ENCODE data around the gene CR2.

DNA sequence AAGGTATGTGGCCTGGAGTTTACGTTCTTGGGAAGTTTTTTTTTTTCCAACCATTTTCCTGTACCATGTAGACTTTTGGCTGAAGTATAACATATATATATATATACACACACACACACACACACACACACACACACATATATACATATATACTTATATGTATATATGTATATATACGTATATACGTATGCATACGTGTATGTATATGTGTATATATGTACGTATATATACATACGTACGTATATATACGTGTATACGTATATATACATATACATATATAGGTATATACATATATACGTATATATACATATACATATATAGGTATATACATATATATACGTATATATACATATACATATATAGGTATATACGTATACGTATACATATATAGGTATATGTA, 60.8 kb downstream of the CR2 start:
- no peak for TF ChIP-seq CTCF (IDR thresholded peaks at IDR 0.05)
- TF ChIP-seq MAX (IDR thresholded peaks at IDR 0.05; ENCODE audit: low read depth), result no peak
- no peak for TF ChIP-seq RAD21 (IDR thresholded peaks at IDR 0.05; ENCODE audit: low read length)
- TF ChIP-seq GATA2 (CRISPR knock-in tag; IDR thresholded peaks at IDR 0.05), result no peak
- no peak for TF ChIP-seq RFX5 (IDR thresholded peaks at IDR 0.05; ENCODE audit: low read length)
- TF ChIP-seq, protein P1, sequence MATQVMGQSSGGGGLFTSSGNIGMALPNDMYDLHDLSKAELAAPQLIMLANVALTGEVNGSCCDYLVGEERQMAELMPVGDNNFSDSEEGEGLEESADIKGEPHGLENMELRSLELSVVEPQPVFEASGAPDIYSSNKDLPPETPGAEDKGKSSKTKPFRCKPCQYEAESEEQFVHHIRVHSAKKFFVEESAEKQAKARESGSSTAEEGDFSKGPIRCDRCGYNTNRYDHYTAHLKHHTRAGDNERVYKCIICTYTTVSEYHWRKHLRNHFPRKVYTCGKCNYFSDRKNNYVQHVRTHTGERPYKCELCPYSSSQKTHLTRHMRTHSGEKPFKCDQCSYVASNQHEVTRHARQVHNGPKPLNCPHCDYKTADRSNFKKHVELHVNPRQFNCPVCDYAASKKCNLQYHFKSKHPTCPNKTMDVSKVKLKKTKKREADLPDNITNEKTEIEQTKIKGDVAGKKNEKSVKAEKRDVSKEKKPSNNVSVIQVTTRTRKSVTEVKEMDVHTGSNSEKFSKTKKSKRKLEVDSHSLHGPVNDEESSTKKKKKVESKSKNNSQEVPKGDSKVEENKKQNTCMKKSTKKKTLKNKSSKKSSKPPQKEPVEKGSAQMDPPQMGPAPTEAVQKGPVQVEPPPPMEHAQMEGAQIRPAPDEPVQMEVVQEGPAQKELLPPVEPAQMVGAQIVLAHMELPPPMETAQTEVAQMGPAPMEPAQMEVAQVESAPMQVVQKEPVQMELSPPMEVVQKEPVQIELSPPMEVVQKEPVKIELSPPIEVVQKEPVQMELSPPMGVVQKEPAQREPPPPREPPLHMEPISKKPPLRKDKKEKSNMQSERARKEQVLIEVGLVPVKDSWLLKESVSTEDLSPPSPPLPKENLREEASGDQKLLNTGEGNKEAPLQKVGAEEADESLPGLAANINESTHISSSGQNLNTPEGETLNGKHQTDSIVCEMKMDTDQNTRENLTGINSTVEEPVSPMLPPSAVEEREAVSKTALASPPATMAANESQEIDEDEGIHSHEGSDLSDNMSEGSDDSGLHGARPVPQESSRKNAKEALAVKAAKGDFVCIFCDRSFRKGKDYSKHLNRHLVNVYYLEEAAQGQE (IDR thresholded peaks at IDR 0.05; ENCODE audit: low read depth, low read length), result no peak
- TF ChIP-seq TAF1 (IDR thresholded peaks at IDR 0.05; ENCODE audit: borderline replicate concordance, low read depth, low read length), result no peak

Data from SK-N-SH (cell line).